ENCODE results near the gene DNAH5.

Gene DNAH5

GRCh38 chr5:13944560-13945199, at the start of gene DNAH5:
Gene DNAH5 (minus strand): TSS chr5:13944688. CDS start chr5:13944438, 250 bp downstream.
- DNase-seq (ENCODE audit: extremely low spot score) = no peak
- no peak for TF ChIP-seq CTCF (IDR thresholded peaks at IDR 0.05; ENCODE audit: control extremely low read depth, extremely low read depth, low read depth, missing control alignments)
- ChIA-PET CTCF (no interaction called here), POLR2A (no interaction called here)

- ChIA-PET CTCF (interaction anchor here (0.9 to 1.1 kb wide), 2 partner anchors 287 to 358 kb away, joined by 3 read pairs; no protein-coding TSS in a partner anchor), POLR2A (no interaction called here)
- DNase-seq (ENCODE audit: extremely low spot score) = no peak
- TF ChIP-seq CTCF (IDR thresholded peaks at IDR 0.05; ENCODE audit: control extremely low read depth, extremely low read depth, low read depth, missing control alignments) = no peak
Measured at GRCh38 chr5:13993926-13994325, 49.4 kb upstream of the DNAH5 start.

GRCh38 chr5:13992795-13993194, 48.3 kb upstream of the DNAH5 start:
- ChIA-PET POLR2A (no interaction called here), CTCF (interaction anchor here (0.9 kb wide), 1 partner anchor 359 kb away, joined by 3 read pairs; no protein-coding TSS in a partner anchor)
- no peak for TF ChIP-seq CTCF (IDR thresholded peaks at IDR 0.05; ENCODE audit: control extremely low read depth, extremely low read depth, low read depth, missing control alignments)
- DNase-seq (ENCODE audit: extremely low spot score) = no peak

- ChIA-PET CTCF (interaction anchor here (0.8 to 1.6 kb wide), 2 partner anchors 279 to 373 kb away, joined by 3 read pairs; no protein-coding TSS in a partner anchor), POLR2A (no interaction called here)
- TF ChIP-seq CTCF (IDR thresholded peaks at IDR 0.05; ENCODE audit: control extremely low read depth, extremely low read depth, low read depth, missing control alignments) = no peak
- no peak for DNase-seq (ENCODE audit: extremely low spot score)
Measured at GRCh38 chr5:13991365-13991764, 46.9 kb upstream of the DNAH5 start.

GRCh38 chr5:13990896-13991295, 46.4 kb upstream of the DNAH5 start:
- TF ChIP-seq CTCF (IDR thresholded peaks at IDR 0.05; ENCODE audit: control extremely low read depth, extremely low read depth, low read depth, missing control alignments) = no peak
- no peak for DNase-seq (ENCODE audit: extremely low spot score)
- POLR2A ChIA-PET = no interaction called here
- CTCF ChIA-PET = interaction anchor here (0.8 to 6.3 kb wide), 4 partner anchors 279 to 658 kb away, joined by 3 to 47 read pairs (median 3); no protein-coding TSS in a partner anchor

GRCh38 chr5:13989832-13990231, 45.3 kb upstream of the DNAH5 start:
- ChIA-PET CTCF (interaction anchor here (1.3 to 6.3 kb wide), 2 partner anchors 364 to 659 kb away, joined by 3 to 47 read pairs; no protein-coding TSS in a partner anchor), POLR2A (no interaction called here)
- TF ChIP-seq CTCF (IDR thresholded peaks at IDR 0.05; ENCODE audit: control extremely low read depth, extremely low read depth, low read depth, missing control alignments) = no peak
- DNase-seq (ENCODE audit: extremely low spot score) = no peak

Measured in GM10248 (cell line).